Transverse colon (tissue), 4 donors: ENCODE data around the gene ARSD. TPM values are rescaled to one million over a fixed set of nuclear protein-coding genes. Genes with fewer than 3 reads are reported as not detected.
"Not testable (repeated sequence)": the region's sequence is repeated elsewhere in the genome, so short reads cannot be mapped to it uniquely, and the experiment has no call there.

Source experiments
- DNase-seq: peaks from one replicate; pipeline ENCODE4 v3.0.0-alpha.2; 2019
- H3K27ac ChIP-seq, 4 donors: fragments of 200-600 bp; sonication (generic); 2 replicates each; pipeline ENCODE4 v1.5.1; 2016 to 2018; ENCODE audit warnings: inconsistent platforms in 4 of 4
- H3K27me3 ChIP-seq: fragments of 200-600 bp; sonication (generic); 2 replicates; pipeline ENCODE4 v1.5.1; 2017; ENCODE audit warnings: inconsistent platforms
- H3K36me3 ChIP-seq, 4 donors: fragments of 200-600 bp; sonication (generic); 2 replicates each; pipeline ENCODE4 v1.5.1; 2017 to 2019; ENCODE audit warnings: inconsistent platforms in 4 of 4
- H3K4me1 ChIP-seq, 4 donors: fragments of 200-600 bp; sonication (generic); 2 replicates each; pipeline ENCODE4 v1.5.1; 2017 to 2020; ENCODE audit warnings: inconsistent platforms in 4 of 4
- H3K4me3 ChIP-seq, 4 donors: fragments of 200-600 bp; sonication (generic); 1 replicate in 1 of 4; 2 replicates in 3 of 4; pipeline versions ENCODE4 v1.5.1 to v1.6.1; 2017 to 2019; ENCODE audit warnings: inconsistent platforms in 4 of 4
- H3K9me3 ChIP-seq, 2 donors: fragments of 200-600 bp; sonication (generic); 2 replicates each; pipeline ENCODE4 v1.5.1; 2017 to 2019; ENCODE audit warnings: inconsistent platforms in 2 of 2
- EP300 ChIP-seq: sonication (generic); formaldehyde crosslinking; IDR thresholded peaks from one replicate; pipeline ENCODE4 v1.6.1; 2017; ENCODE audit warnings: antibody characterized with exemption, low read depth
- POLR2A ChIP-seq: fragments of 450-650 bp; IDR thresholded peaks from one replicate; pipeline ENCODE4 v1.6.1; 2016; ENCODE audit warnings: antibody characterized with exemption, mild to moderate bottlenecking, moderate library complexity
- POLR2AphosphoS5 ChIP-seq, 3 donors: sonication (generic); formaldehyde crosslinking; IDR thresholded peaks; one replicate each; pipeline ENCODE4 v1.6.1; 2016; ENCODE audit warnings: antibody characterized with exemption in 3 of 3
- WGBS, 2 donors: methylation state at CpG; one replicate each; pipeline ENCODE4 v1.1.5; 2018; ENCODE audit warnings: low coverage in 1 of 2; 5-methylcytosine and 5-hydroxymethylcytosine counted together
- in situ Hi-C, 4 donors: fragments of 200-750 bp; cut with MboI; loops; one replicate each; pipeline versions ENCODE4 v1.15.0 to v1.15.1; 2017; ENCODE audit warnings: low sequenced_read_pairs in 3 of 4, low pct_ligation_motif_present in 1 of 4, low pct_unique_long_range_greater_than_20kb in 1 of 4
- intact Hi-C: fragments of 100-400 bp; cut with DNase I; formaldehyde crosslinking; loops from one replicate; pipeline ENCODE4 v1.15.1; 2023; ENCODE audit warnings: low total_unique reads
- total RNA-seq, 4 donors: library from RNA; depleted of rRNA; stranded (reverse); fragments of >200 nt; gene quantifications; one replicate each; pipeline ENCODE4 v1.1.0, GENCODE V29; 2016
- TF ChIP-seq, protein P1 (sequence below), 5 experiments: fragments of 200-600 bp in 3 of 5; fragments of 450-650 bp in 2 of 5; sonication (generic) in 3 of 5; IDR thresholded peaks; 1 replicate in 2 of 5; 2 replicates in 3 of 5; pipeline ENCODE4 v1.5.1; 2016 to 2017; ENCODE audit warnings: antibody characterized with exemption in 5 of 5, inconsistent platforms in 3 of 5, mild to moderate bottlenecking in 2 of 5, moderate library complexity in 1 of 5

Gene ARSD, protein sequence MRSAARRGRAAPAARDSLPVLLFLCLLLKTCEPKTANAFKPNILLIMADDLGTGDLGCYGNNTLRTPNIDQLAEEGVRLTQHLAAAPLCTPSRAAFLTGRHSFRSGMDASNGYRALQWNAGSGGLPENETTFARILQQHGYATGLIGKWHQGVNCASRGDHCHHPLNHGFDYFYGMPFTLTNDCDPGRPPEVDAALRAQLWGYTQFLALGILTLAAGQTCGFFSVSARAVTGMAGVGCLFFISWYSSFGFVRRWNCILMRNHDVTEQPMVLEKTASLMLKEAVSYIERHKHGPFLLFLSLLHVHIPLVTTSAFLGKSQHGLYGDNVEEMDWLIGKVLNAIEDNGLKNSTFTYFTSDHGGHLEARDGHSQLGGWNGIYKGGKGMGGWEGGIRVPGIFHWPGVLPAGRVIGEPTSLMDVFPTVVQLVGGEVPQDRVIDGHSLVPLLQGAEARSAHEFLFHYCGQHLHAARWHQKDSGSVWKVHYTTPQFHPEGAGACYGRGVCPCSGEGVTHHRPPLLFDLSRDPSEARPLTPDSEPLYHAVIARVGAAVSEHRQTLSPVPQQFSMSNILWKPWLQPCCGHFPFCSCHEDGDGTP
- total RNA-seq, result 10 to 100 TPM; 47.1 to 65.4 (median 58.6) TPM

DNA sequence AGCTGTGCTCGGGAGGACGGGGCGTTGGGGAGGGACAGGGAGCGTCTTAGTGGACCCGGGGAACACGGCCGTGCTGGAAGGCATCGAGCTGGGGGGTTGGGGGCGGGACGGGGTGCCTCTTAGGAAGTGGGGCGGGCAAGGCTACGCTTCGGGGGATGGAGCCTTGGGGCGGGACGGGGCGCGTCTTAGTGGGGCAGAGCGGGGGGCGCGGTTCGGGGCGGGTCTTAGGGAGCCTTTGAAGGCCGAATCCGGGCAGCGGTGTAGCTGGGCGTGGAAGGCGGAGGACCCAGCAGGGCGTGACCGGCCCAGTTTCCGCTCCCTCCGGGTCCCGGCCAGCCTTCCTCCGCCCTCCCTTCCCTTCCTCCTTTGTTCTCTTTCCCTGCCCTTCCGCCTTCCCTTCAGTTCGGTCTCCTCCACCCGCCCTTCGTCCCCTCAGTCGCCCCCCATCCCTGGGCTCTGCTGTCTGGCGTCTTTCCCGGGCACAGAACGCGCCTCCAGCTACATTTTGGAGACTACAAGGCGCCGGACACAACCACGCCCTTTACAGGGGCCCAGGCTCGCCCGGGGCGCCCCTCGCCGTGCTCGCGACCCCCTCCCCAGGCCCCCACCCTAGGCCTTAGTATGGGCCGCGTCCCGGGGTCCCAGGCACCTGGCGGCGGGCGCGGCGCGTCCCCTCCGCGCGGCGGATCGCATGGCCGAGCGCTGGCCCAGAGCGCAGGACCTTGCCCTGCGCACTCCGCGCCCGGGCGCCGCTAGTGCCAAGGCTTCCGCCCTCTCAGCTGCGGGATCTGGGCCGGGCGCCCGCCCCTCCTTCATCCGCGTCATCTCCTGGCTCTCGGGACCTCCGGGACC, at the start of gene ARSD:
ARSD (minus strand) TSS at position 757 of the 852 bp plus-strand sequence; CDS start at position 693, 64 bp downstream.
- TF ChIP-seq POLR2A (peak; percentile 80), EP300 (no peak), POLR2AphosphoS5 (IDR thresholded peaks at IDR 0.05) (peak; percentile 79 to 91 (median 88))
- TF ChIP-seq, protein P1, sequence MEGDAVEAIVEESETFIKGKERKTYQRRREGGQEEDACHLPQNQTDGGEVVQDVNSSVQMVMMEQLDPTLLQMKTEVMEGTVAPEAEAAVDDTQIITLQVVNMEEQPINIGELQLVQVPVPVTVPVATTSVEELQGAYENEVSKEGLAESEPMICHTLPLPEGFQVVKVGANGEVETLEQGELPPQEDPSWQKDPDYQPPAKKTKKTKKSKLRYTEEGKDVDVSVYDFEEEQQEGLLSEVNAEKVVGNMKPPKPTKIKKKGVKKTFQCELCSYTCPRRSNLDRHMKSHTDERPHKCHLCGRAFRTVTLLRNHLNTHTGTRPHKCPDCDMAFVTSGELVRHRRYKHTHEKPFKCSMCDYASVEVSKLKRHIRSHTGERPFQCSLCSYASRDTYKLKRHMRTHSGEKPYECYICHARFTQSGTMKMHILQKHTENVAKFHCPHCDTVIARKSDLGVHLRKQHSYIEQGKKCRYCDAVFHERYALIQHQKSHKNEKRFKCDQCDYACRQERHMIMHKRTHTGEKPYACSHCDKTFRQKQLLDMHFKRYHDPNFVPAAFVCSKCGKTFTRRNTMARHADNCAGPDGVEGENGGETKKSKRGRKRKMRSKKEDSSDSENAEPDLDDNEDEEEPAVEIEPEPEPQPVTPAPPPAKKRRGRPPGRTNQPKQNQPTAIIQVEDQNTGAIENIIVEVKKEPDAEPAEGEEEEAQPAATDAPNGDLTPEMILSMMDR (IDR thresholded peaks at IDR 0.05), result no peak
- WGBS, 2 donors, result 4% methylated on average over 35 of the region's 84 CpGs; no CpG with 5 or more reads in 1 of the 2 donors
- Histone ChIP-seq H3K36me3 (no peaks in the 10 kb centered on the region), H3K27me3 (no peaks in the 10 kb centered on the region), H3K4me1 (peaks cover 0 to 7% (median 3%) of the 10 kb centered on the region in 4 donors), H3K4me3 (peak within 1 kb of the TSS; percentile 55 to 75 (median 72)), H3K9me3 (no peaks in the 10 kb centered on the region), H3K27ac (peak within 1 kb of the TSS; percentile 96 to 99 (median 98))
- DNase-seq, result peak; percentile 94
- intact Hi-C loops, result no loop called here
- in situ Hi-C loops, result loop anchor here in 1 of 4 donors (25.0 kb wide), 1 partner anchor 108 kb away; the partner anchor contains the start of gene ARSF

DNA sequence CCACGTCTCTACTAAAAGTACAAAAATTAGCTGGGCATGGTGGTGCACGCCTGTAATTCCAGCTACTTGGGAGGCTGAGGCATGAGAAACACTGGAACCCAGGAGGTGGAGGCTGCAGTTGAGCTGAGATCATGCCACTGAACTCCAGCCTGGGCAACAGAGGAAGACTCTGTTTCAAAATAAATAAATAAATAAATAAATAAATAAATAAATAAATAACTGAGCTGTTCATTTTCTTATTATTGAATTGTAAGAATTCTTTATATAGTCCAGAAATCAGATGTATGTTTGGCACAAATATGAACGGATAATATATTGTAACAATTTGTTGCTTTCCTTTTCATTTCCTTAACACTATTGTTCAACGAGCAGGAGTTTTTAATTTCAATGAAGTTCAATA, 49.5 kb upstream of the ARSD start:
- DNase-seq, H3K4me1 ChIP-seq, H3K9me3 ChIP-seq, intact Hi-C loops, in situ Hi-C loops, H3K36me3 ChIP-seq, H3K27me3 ChIP-seq, H3K27ac ChIP-seq, H3K4me3 ChIP-seq: not testable (repeated sequence)
- WGBS, 2 donors, result 64 to 89% methylated on average over 2 to 4 of the region's 4 CpGs

DNA sequence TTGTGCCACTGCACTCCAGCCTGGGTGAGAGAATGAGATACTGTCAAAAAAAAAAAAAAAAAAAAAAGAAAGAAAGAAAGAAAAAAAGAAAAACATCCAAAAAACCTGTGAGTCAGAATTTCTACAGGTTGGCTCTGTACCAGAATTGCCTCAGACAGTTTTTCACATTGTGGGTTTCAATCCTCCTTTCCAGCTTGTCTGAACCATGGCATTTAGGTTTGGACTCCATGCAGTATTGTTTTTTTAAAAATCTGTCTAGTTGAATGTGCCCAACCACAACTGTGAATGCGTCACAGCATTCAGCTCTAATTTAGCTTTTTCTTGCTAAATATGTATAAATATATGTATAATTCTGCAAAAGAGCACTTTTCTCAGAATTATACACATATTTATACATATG, 45.8 kb upstream of the ARSD start:
- in situ Hi-C loops, result no loop called here
- H3K4me1 ChIP-seq, result no peaks in the 10 kb centered on the region
- no peak overlapping the region for H3K4me3 ChIP-seq
- no peaks in the 10 kb centered on the region for H3K9me3 ChIP-seq
- H3K27ac ChIP-seq, result no peak overlapping the region
- no peaks in the 10 kb centered on the region for H3K36me3 ChIP-seq
- DNase-seq, result no peak
- no peaks in the 10 kb centered on the region for H3K27me3 ChIP-seq
- intact Hi-C loops, result no loop called here
- no peak for TF ChIP-seq POLR2A
- TF ChIP-seq, protein P1 (IDR thresholded peaks at IDR 0.05), result no peak
- WGBS, 2 donors, result 83 to 90% methylated on average over 1 of the region's 1 CpG

DNA sequence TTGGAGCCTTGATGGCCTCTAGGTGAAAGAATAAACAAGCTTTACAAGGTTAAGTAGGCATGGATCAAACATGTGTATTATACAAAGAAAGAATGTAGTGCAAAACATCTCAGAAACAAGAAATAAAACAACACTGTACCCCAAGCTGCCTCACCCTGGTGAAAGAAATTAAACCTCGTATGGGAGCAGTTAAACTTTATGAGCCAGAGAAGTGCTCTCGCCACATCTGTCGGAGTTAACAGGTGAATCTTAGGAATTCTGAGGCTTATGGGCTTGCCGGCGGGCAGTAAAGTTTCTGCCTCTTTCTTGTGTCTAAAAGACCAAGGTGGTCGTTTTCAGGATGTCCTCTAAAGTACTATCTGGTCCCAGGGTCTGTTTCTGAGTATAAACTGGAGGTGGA, 43.3 kb upstream of the ARSD start:
- Histone ChIP-seq H3K4me3 (no peak overlapping the region), H3K4me1 (no peaks in the 10 kb centered on the region), H3K27ac (no peak overlapping the region), H3K27me3 (no peaks in the 10 kb centered on the region), H3K9me3 (no peaks in the 10 kb centered on the region), H3K36me3 (no peaks in the 10 kb centered on the region)
- WGBS, 2 donors, result 62 to 77% methylated on average over 3 to 6 of the region's 6 CpGs
- in situ Hi-C loops (no loop called here), intact Hi-C loops (no loop called here)
- TF ChIP-seq POLR2A (no peak), EP300 (no peak), POLR2AphosphoS5 (IDR thresholded peaks at IDR 0.05) (no peak)
- TF ChIP-seq, protein P1 (IDR thresholded peaks at IDR 0.05), result no peak
- no peak for DNase-seq
